Measurements from ENCODE around the gene AGMAT. TPM values are rescaled to one million over a fixed set of nuclear protein-coding genes. Genes with fewer than 3 reads are reported as not detected.
A peak's percentile ranks its signal among the peaks of the same experiment; 100 is the strongest.

The AGMAT gene
- polyA plus RNA-seq, 2 of the 4 experiments (the other 2 are of a cell fraction): 10.3 to 13.1 TPM

DNA sequence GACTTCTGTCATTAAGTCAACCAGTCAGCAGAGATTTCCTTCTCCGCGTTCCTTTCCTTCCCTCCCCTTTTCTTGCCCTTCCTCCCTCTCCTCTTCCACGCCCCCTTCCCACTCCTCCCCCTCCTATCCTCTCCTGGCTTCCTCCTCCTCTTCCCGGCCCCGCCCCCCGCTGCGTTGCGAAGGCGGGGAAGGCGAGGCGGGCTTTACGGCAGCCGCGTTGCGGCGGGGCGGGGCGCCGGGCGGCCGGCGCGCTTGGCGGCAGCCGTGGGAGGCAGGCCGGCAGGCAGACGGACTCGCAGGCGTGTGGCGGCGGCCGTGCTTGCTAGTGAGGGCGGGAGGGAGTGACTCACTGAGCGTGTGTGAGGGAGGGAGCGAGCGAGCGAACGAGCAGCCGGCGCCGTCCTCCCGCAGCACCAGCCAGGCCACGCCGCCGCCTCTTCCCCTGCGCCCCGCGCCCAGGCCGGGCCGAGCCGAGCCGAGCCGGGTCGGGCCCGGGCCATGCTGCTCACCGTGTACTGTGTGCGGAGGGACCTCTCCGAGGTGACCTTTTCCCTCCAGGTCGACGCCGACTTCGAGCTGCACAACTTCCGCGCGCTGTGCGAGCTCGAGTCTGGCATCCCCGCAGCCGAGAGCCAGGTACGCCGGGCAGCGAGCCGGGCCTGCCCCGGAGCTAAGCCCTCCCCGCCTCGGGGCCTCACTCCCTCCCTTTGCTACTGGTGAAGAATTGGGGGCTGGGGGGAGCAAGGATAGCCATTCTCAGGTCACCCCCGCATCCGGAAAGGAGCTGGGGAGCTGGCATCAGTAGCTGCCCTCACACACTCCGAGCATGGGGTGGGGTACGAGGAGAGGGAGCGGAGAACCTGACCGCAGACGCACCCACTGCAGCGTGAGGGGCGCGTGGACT lies 32.6 kb upstream of the AGMAT start, which contains the start of gene DDI2:
Gene DDI2 (plus strand): TSS at position 286 of the 904 bp plus-strand sequence. CDS start 213 bp downstream, at position 499.
- ATAC-seq (peak; percentile 92 to 96), DNase-seq (ENCODE audit: low read depth in 1 of 2, low spot score in 1 of 2) (peak; percentile 76 to 95), FAIRE-seq (no peak)
- no peaks in the 10 kb centered on the region for H3K9me3 ChIP-seq
- WGBS (ENCODE audit: missing lambda C conversion rate): under 1% methylated on average over 24 of the region's 86 CpGs
- POLR2A ChIA-PET: interaction anchor here (0.6 to 5.5 kb wide), 3 partner anchors 12 to 33 kb away, joined by 3 to 24 read pairs (median 6); partner anchors contain the start of gene AGMAT
- CTCF ChIA-PET: interaction anchor here (0.7 to 1.6 kb wide), 6 partner anchors 13 to 140 kb away, joined by 3 to 4 read pairs (median 3); no protein-coding TSS in a partner anchor
- peak within 1 kb of the TSS; percentile 83 for H3K4me3 ChIP-seq
- peak within 1 kb of the TSS; percentile 90 to 99 for H3K27ac ChIP-seq
- peak within 1 kb of the TSS; percentile 88 for H3K4me2 ChIP-seq
- peaks cover 41% of the 10 kb centered on the region for H3K4me1 ChIP-seq
- TF ChIP-seq HOXB13 (CRISPR knock-in tag; IDR thresholded peaks at IDR 0.05; ENCODE audit: low read depth): no peak
- TF ChIP-seq NFE2L2 (conservative IDR thresholded peaks at IDR 0.05; ENCODE audit: low read length): no peak
- no peak for TF ChIP-seq KDM5A (IDR thresholded peaks at IDR 0.05)
- no peak for TF ChIP-seq EP300 (IDR thresholded peaks at IDR 0.05)
- TF ChIP-seq, protein P1, sequence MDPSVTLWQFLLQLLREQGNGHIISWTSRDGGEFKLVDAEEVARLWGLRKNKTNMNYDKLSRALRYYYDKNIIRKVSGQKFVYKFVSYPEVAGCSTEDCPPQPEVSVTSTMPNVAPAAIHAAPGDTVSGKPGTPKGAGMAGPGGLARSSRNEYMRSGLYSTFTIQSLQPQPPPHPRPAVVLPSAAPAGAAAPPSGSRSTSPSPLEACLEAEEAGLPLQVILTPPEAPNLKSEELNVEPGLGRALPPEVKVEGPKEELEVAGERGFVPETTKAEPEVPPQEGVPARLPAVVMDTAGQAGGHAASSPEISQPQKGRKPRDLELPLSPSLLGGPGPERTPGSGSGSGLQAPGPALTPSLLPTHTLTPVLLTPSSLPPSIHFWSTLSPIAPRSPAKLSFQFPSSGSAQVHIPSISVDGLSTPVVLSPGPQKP (IDR thresholded peaks at IDR 0.05; ENCODE audit: low read depth, low read length): no peak
- peak; percentile 73 to 91; a peak in 4 of 5 replicates for TF ChIP-seq JUN (IDR thresholded peaks at IDR 0.05)
- no peak for TF ChIP-seq SREBF2 (IDR thresholded peaks at IDR 0.05)
- TF ChIP-seq MYC (IDR thresholded peaks at IDR 0.05; ENCODE audit: borderline replicate concordance, low read length): peak; percentile 62; the same call in 1 of the 2 replicates
- TF ChIP-seq FOSB (CRISPR knock-in tag; IDR thresholded peaks at IDR 0.05): no peak
- TF ChIP-seq CHD4 (IDR thresholded peaks at IDR 0.05; ENCODE audit: borderline replicate concordance): no peak
- TF ChIP-seq, protein P2, sequence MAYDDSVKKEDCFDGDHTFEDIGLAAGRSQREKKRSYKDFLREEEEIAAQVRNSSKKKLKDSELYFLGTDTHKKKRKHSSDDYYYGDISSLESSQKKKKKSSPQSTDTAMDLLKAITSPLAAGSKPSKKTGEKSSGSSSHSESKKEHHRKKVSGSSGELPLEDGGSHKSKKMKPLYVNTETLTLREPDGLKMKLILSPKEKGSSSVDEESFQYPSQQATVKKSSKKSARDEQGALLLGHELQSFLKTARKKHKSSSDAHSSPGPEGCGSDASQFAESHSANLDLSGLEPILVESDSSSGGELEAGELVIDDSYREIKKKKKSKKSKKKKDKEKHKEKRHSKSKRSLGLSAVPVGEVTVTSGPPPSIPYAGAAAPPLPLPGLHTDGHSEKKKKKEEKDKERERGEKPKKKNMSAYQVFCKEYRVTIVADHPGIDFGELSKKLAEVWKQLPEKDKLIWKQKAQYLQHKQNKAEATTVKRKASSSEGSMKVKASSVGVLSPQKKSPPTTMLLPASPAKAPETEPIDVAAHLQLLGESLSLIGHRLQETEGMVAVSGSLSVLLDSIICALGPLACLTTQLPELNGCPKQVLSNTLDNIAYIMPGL (CRISPR knock-in tag; IDR thresholded peaks at IDR 0.05; ENCODE audit: borderline replicate concordance): no peak
- no peak for TF ChIP-seq BHLHE40 (IDR thresholded peaks at IDR 0.05; ENCODE audit: low read depth, low read length)
- TF ChIP-seq, protein P3, sequence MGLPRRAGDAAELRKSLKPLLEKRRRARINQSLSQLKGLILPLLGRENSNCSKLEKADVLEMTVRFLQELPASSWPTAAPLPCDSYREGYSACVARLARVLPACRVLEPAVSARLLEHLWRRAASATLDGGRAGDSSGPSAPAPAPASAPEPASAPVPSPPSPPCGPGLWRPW (IDR thresholded peaks at IDR 0.05): no peak
- TF ChIP-seq TFCP2L1 (CRISPR knock-in tag; IDR thresholded peaks at IDR 0.05): no peak
- TF ChIP-seq NPAS2 (CRISPR knock-in tag; IDR thresholded peaks at IDR 0.05; ENCODE audit: borderline replicate concordance): no peak
- no peak for TF ChIP-seq EHF (CRISPR knock-in tag; IDR thresholded peaks at IDR 0.05)
- no peak for TF ChIP-seq USF2 (IDR thresholded peaks at IDR 0.05)
- TF ChIP-seq, protein P4, sequence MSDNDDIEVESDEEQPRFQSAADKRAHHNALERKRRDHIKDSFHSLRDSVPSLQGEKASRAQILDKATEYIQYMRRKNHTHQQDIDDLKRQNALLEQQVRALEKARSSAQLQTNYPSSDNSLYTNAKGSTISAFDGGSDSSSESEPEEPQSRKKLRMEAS (IDR thresholded peaks at IDR 0.05): peak; percentile 25
- TF ChIP-seq NR3C1 (IDR thresholded peaks at IDR 0.05): no peak
- TF ChIP-seq HDAC2 (IDR thresholded peaks at IDR 0.05): no peak
- no peak for TF ChIP-seq HOXB5 (CRISPR knock-in tag; IDR thresholded peaks at IDR 0.05)
- no peak for TF ChIP-seq CEBPB (IDR thresholded peaks at IDR 0.05)
- 0 out of 2 replicates have a peak, but pooled peaks have one; percentile 20 for TF ChIP-seq PBX3 (IDR thresholded peaks at IDR 0.05)
- TF ChIP-seq BCL3 (IDR thresholded peaks at IDR 0.05): peak; percentile 56; the same call in 1 of the 3 replicates
- no peak for TF ChIP-seq EHMT2 (IDR thresholded peaks at IDR 0.05; ENCODE audit: low read depth)
- no peak for TF ChIP-seq RAD21 (conservative IDR thresholded peaks at IDR 0.05 in 1 of 2, IDR thresholded peaks at IDR 0.05 in 1 of 2)
- TF ChIP-seq FOSL2 (IDR thresholded peaks at IDR 0.05): no peak
- TF ChIP-seq FOSL2 (CRISPR knock-in tag; IDR thresholded peaks at IDR 0.05): peak; percentile 89
- no peak for TF ChIP-seq ESRRA (IDR thresholded peaks at IDR 0.05; ENCODE audit: borderline replicate concordance, low read length)
- no peak for TF ChIP-seq CBX8 (IDR thresholded peaks at IDR 0.05)
- no peak for TF ChIP-seq RFX5 (IDR thresholded peaks at IDR 0.05)
- TF ChIP-seq JUNB (IDR thresholded peaks at IDR 0.05): no peak
- no peak for TF ChIP-seq TP53 (CRISPR knock-in tag; IDR thresholded peaks at IDR 0.05)
- no peak for TF ChIP-seq ZC3H11A (IDR thresholded peaks at IDR 0.05)
